Endothelial cell of umbilical vein (primary cell): Measurements from ENCODE around the gene USF2.

Experiments
- CTCF ChIP-seq, 2 donors: IDR thresholded peaks; 1 replicate in 1 of 2; 2 replicates in 1 of 2; pipeline ENCODE4 v1.5.1; 2011; ENCODE audit warnings: low read length in 2 of 2, mild to moderate bottlenecking in 2 of 2, moderate library complexity in 2 of 2, control low read depth in 1 of 2, inconsistent platforms in 1 of 2, low read depth in 1 of 2; ENCODE audit not compliant: insufficient read depth in 1 of 2; ENCODE audit errors: extremely low read depth in 1 of 2
- EZH2 ChIP-seq: IDR thresholded peaks from 2 replicates; pipeline ENCODE4 v1.6.1; 2012; ENCODE audit warnings: borderline replicate concordance, low read depth, mild to moderate bottlenecking, moderate library complexity, low read length, inconsistent platforms; ENCODE audit not compliant: severe bottlenecking
- FOS ChIP-seq: IDR thresholded peaks from 2 replicates; pipeline ENCODE4 v1.6.1; 2011; ENCODE audit warnings: mild to moderate bottlenecking, low read length, moderate library complexity, borderline replicate concordance; ENCODE audit not compliant: insufficient read depth
- JUN ChIP-seq: IDR thresholded peaks from 2 replicates; pipeline ENCODE4 v1.6.1; 2011; ENCODE audit warnings: borderline replicate concordance, low read depth; ENCODE audit not compliant: insufficient read length, insufficient read depth
- MAX ChIP-seq: IDR thresholded peaks from 2 replicates; pipeline ENCODE4 v1.6.1; 2011; ENCODE audit not compliant: insufficient read depth, insufficient read length
- MYC ChIP-seq: IDR thresholded peaks from one replicate; pipeline ENCODE4 v1.6.1; 2011; ENCODE audit warnings: mild to moderate bottlenecking, low read depth, low read length
- POLR2A ChIP-seq: IDR thresholded peaks from 2 replicates; pipeline ENCODE4 v1.6.1; 2012; ENCODE audit warnings: low read depth, mild to moderate bottlenecking, control low read depth, low read length
- POLR2AphosphoS5 ChIP-seq: IDR thresholded peaks from 2 replicates; pipeline ENCODE4 v1.6.1; 2012; ENCODE audit warnings: low read depth, mild to moderate bottlenecking, control low read depth, low read length, moderate library complexity; ENCODE audit not compliant: insufficient read depth

- no peak for TF ChIP-seq CTCF (IDR thresholded peaks at IDR 0.05; ENCODE audit: extremely low read depth in 1 of 2, insufficient read depth in 1 of 2, low read depth in 1 of 2, low read length in 2 of 2)
- no peak for TF ChIP-seq POLR2A
- TF ChIP-seq EZH2, result no peak
- no peak for TF ChIP-seq POLR2AphosphoS5
- no peak for TF ChIP-seq JUN
- TF ChIP-seq FOS, result no peak
- TF ChIP-seq MAX, result no peak
- TF ChIP-seq MYC, result no peak
Observed at GRCh38 chr19:35271546-35271945, 2.8 kb downstream of the USF2 start.
